ENCODE results near the gene ZCCHC7.

GRCh38 chr9:37104183-37104889 is 16.0 kb upstream of the ZCCHC7 start:
- TF ChIP-seq TAL1 (IDR thresholded peaks at IDR 0.05) (no peak), REST (IDR thresholded peaks at IDR 0.05; ENCODE audit: borderline replicate concordance) (no peak), REST (CRISPR knock-in tag; IDR thresholded peaks at IDR 0.05; ENCODE audit: low read depth) (no peak), SRSF7 (optimal IDR thresholded peaks at IDR 0.05; ENCODE audit: low read depth, low read length) (no peak), JUND (IDR thresholded peaks at IDR 0.05; ENCODE audit: borderline replicate concordance, low read depth, low read length) (peak; percentile 82), JUND (tag; IDR thresholded peaks at IDR 0.05; ENCODE audit: borderline replicate concordance, low read depth, low read length) (peak; percentile 79; the same call in 2 of the 3 replicates), FOXA3 (CRISPR knock-in tag; conservative IDR thresholded peaks at IDR 0.05 in 1 of 2, IDR thresholded peaks at IDR 0.05 in 1 of 2) (no peak), SP2 (IDR thresholded peaks at IDR 0.05; ENCODE audit: extremely low read depth, low read depth, low read length, poor library complexity, severe bottlenecking) (no peak), CHCHD3 (CRISPR knock-in tag; IDR thresholded peaks at IDR 0.05) (no peak), ZNF780A (CRISPR knock-in tag; IDR thresholded peaks at IDR 0.05) (no peak)
